HuH-7.5 (cell line): ENCODE results near the gene SORL1.
"Not testable (repeated sequence)": the region's sequence is repeated elsewhere in the genome, so short reads cannot be mapped to it uniquely, and the experiment has no call there.

Source experiments
- DNase-seq: peaks from one replicate; pipeline ENCODE4 v3.0.0; 2011; ENCODE audit warnings: low spot score

The SORL1 gene, protein sequence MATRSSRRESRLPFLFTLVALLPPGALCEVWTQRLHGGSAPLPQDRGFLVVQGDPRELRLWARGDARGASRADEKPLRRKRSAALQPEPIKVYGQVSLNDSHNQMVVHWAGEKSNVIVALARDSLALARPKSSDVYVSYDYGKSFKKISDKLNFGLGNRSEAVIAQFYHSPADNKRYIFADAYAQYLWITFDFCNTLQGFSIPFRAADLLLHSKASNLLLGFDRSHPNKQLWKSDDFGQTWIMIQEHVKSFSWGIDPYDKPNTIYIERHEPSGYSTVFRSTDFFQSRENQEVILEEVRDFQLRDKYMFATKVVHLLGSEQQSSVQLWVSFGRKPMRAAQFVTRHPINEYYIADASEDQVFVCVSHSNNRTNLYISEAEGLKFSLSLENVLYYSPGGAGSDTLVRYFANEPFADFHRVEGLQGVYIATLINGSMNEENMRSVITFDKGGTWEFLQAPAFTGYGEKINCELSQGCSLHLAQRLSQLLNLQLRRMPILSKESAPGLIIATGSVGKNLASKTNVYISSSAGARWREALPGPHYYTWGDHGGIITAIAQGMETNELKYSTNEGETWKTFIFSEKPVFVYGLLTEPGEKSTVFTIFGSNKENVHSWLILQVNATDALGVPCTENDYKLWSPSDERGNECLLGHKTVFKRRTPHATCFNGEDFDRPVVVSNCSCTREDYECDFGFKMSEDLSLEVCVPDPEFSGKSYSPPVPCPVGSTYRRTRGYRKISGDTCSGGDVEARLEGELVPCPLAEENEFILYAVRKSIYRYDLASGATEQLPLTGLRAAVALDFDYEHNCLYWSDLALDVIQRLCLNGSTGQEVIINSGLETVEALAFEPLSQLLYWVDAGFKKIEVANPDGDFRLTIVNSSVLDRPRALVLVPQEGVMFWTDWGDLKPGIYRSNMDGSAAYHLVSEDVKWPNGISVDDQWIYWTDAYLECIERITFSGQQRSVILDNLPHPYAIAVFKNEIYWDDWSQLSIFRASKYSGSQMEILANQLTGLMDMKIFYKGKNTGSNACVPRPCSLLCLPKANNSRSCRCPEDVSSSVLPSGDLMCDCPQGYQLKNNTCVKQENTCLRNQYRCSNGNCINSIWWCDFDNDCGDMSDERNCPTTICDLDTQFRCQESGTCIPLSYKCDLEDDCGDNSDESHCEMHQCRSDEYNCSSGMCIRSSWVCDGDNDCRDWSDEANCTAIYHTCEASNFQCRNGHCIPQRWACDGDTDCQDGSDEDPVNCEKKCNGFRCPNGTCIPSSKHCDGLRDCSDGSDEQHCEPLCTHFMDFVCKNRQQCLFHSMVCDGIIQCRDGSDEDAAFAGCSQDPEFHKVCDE (N-terminal part only)

DNA sequence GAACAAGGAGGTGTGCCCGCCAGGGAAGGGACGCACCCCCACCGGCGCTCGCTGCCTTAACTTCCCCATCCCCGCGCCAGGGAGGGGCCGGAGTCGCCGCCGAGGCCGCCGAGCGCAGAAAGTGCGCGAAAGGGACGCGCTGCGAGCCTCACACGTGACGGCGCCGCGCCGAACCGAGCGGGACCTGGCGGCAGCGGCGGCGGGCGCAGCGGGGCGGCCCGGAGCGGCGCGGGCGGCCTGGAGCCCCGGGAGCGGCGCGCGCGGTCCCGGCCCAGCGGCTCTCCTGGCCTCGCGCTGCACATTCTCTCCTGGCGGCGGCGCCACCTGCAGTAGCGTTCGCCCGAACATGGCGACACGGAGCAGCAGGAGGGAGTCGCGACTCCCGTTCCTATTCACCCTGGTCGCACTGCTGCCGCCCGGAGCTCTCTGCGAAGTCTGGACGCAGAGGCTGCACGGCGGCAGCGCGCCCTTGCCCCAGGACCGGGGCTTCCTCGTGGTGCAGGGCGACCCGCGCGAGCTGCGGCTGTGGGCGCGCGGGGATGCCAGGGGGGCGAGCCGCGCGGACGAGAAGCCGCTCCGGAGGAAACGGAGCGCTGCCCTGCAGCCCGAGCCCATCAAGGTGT is at the start of gene SORL1:
Gene SORL1 (plus strand): TSS at position 329 of the 623 bp plus-strand sequence. CDS start 18 bp downstream, at position 347.
- peak; percentile 50 for DNase-seq

DNA sequence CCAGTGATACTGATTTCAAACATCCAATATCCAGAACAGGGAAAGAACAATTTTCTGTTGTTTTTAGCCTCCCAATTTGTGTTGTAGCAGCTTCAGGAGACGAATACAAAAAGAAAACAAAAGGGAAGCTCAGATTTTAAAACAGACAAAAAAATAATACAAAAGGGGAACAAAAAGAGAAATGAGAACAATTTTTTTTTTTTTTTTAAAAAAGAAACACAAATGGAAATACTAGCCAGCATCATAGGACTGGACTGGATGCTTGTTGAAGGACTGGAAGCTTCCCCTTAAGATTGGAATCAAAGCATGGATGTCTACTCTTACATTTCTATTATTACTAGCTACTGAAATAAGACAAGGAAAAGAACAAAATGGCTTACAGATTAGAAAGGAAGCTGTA is 46.5 kb upstream of the SORL1 start:
- no peak for DNase-seq

DNA sequence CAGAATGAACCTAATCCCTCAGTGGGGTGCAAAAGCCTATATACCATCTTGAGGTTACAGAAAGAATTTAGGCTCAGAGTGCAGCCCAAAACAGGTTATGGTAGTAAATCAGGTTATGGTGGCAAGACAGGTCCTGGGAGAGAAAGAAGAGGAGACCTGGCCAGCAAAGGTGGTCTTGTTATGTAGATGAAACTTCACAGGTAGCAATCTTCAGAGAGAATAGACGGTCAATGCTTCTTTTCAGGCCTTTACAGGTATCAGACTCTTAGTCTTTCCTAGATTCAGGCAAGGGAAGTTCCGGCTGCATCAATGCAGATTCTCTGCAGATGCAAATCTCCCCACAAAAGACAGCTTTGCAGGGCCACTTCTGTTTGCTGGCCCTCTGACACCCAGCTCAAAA is 45.8 kb upstream of the SORL1 start:
- no peak for DNase-seq

DNA sequence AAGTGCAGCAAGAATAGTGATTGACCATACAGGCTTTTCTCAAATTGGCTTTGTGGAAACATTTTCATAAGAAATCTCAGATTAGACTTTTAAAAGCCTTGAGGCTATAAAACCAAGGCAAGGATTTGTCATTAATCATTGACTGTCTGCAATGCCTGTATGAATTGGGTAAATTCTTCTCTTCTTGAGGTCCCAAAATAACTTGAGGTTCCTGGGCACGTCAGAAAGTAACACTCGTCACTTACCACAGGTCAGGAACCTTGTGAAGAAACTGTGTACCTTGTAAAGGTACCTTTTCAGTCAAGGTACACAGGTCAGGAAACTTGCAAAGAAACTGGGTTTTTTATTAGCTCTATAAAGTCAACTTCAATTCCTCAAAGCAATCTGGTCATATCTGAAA is 43.3 kb upstream of the SORL1 start:
- no peak for DNase-seq

DNA sequence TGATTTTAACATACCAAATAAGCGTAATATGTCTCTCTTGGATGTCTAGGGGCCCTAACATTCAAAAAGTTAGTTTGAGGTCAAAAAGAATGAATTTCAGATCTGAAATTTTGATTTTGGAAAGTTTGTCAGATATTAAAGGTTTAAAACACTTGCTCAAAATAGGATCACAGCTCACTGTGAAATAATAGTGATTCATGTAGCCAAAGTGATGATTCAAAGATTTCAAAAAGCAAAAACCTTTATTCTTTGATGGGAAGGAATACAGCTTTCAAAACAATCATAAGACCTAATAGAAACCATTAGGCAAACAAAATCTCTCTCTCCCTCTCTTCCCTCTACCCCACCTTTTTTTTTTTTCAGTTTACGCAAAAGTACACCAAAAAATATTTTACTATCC is 42.1 kb upstream of the SORL1 start:
- not testable (repeated sequence) for DNase-seq

DNA sequence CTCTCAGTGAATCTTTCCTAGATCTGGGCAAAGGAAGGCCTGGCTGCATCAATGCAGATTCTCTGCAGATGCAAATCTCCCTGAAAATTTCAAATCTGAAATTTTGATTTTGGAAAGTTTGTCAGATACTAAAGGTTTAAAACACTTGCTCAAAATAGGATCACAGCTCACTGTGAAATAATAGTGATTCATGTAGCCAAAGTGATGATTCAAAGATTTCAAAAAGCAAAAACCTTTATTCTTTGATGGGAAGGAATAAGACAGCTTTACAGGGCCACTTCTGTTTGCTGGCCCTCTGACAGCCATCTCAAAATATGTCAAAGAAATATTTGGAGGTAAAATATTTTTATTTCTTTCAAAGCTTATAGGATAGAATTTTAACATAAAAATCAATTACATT is 40.8 kb upstream of the SORL1 start:
- DNase-seq = not testable (repeated sequence)

DNA sequence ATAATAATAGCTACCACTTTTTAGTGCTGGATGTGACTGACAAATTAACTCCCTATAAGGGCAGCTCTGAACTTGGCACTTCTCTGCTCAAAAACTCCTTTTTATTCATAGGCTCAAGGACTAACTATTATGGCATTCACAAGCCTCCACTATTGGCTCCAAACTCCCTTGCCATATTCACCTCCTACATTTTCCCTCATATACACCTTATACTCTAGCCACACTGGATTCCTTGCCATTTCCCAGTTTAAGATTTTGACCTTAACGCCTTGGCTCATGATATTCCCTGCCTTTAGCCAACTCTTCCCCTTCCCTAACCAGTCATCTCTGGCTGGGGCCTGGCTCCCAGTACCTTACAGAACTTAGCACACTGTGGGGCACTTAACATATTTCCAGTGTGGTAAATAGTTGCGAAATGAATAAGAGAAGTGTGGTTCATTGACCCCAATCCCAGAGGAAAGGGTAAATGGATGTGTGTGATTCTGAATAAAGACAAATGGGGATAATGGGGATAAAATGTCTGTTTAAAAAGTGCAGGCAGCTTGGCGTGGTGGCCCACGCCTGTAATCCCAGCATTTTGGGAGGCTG is 40.0 kb upstream of the SORL1 start:
- no peak for DNase-seq

DNA sequence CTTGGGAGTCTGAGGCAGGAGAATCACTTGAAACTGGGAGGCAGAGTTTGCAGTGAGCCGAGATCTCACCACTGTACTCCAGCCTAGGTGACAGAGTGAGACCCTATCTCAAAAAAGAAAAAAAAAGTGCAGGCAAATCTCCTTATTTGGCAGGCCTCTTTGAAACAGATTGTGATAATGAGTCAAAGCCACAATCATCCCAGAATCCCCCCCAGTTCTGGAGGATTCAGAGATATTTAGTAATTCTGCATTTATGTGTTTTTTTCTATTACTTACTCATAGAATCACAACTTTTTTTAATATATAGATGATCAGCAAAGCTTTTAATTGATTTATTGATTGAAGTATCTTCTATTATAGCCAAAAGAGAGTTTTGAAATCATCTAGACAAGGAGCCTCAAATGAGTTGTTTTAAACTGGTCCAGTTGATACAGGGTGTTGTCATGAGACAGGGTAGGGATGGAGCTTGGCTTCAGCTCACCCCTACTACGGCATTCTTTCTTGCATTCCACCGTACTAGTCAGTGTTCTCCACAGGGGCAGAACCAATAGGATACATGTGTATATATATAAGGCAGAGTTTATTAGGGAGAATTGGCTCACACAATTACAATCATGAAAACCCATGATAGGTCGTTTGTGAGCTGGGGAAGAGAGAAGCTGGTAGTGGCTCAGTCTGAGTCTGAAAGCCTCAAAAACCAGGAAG is 39.3 kb upstream of the SORL1 start:
- DNase-seq = no peak

DNA sequence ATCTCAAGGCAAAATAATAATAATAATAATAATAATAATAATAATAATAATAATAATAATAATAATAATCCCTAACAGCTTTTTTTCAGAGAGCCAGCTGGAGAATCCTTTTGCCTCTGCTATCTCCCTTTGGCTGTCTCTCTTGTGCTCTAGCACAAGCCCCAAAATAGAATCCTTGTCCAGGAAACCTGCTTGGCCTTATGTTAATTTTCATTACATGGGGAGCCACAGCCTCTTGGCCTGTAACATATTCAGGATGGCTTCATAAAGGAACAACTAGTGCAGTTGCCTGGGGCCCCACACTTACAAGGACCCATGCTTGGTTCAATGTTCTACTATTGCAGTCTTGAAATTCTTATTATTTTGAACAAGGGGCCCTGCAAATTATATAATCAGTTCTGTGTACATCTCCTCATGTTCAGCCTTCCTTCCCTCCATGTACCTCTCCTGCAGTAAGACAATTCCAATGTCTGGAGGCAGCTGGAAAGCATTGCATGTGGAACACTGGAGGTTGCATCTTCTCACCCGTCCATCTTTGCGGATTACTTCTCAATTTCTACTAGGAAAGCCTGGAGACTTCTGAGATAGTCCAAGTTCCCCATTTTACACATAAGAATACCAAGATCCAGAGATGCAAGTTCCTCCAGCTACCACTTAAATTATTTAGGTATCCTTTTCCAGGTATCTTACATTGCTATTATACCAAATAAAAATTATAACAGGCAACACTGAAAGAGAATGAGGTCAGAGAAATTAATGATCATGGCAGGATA is 37.8 kb upstream of the SORL1 start:
- DNase-seq = no peak

DNA sequence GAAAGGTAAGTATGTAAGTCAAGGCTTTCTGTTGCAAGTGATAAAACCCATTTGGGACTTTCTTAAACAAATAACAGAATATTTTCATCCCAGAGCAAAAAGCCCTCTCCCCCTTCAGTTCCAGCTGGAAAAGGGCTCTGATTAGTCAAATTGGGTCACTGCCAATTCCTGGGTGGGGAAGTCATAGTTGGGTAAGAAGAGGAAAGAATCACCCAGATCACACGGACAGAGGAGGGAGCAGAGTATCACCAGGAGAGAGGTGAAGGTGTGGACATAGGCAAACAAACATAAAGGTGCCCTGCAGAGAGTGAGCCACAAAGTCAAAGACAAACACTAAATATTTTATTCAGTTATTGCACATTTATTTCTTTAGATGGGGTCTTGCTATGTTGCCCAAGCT is 36.3 kb upstream of the SORL1 start:
- no peak for DNase-seq

DNA sequence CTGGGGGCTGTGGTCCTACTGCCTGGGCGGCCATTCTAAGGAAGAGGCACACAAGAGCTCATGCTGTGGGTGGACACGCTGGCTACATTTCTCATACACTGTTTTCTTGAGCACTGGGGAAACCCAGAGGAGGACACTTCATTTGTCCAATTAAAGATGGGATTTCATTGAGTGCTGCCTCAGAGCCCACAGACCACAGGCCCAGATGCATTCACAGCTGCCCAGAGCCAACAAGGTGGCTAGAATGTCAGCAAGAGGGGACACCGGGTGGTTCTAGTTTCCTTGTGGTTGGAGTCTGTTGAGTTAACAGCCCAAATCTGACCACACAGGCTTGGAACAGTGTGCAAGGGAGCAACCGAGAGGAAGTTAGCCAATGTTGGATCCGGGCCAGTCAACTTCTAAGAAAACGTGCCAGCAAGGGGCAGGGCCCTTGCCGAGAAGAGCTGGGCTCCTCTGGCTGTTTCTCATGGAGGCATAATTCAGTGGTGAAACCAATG is 35.0 kb upstream of the SORL1 start:
- no peak for DNase-seq

DNA sequence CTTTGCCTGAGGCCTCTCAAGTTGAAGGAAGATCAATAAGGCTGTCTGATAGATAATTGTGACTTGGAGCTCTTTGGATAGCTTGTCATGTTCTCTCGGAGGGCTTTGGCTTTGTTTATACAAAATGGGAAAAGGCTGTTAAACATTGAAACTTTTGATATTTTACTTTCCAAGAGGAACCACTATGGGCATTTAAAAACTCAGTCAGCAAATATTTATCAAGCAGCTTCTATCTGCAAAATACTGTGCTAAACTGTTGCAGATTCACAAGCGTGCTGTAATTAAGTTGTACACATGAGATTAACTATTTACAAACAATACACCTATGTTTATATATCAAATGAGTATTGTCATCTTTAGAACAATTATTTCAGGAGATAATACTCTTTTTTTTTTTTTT is 34.5 kb upstream of the SORL1 start:
- no peak for DNase-seq

DNA sequence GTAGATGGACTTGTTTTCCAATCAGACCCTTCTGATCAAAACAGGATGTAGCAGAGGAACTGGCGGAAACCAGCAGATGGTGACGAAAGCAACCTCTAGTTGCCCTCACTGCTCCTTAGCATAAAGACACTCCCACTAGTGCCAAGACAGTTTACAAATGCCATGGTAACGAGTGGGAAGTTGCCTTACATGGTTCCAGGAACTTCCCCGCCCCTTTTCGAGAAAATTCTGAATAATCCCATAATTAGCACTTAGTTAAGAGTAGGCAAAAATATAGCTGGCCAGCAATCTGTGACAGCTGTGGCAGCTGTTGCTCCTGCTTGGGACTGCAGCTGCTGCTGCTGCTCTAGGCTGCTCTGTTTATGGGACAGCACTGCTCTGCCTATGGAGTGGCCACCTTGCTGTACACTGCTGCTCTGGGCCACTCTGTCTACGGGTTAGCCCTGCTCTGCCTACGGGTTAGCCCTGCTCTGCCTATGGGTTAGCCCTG is 33.4 kb upstream of the SORL1 start:
- DNase-seq = no peak

DNA sequence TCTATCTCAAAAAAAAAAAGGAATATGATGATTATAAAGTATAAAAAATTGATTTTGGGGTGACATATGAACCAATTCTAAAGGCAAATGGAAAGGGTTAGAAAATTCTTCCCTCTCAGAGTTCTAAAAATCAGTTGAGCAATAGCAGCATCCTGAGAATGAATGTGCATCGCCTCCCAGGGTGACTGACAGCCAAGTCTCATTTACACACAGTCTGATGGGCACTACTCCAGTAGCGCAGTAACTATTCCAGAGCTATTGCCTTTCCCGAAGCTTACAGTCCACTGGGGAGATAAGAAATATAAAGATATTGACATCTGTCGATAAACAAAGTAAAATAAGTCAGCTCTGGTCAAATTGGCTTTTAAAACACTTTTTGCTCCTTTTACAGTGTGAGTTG is 32.3 kb upstream of the SORL1 start:
- no peak for DNase-seq

DNA sequence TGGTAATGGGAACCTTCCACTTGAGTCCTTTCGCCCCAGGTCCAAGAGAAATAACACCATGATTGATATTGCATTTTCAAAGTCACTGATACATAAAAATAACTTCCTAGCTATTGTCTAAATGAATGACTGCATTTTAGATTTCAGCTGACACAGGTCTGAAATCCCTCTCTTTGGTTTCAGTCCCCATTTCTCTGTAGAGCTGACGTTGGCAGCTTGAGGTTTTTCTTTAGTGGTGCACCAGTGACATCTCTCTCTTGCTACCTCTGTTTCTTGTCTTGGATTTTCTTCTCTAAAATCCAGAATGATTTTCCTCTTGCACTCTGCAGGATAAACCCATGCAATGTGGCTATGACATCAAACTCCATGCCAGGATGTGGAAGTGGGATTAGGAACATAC is 31.7 kb upstream of the SORL1 start:
- DNase-seq = no peak

DNA sequence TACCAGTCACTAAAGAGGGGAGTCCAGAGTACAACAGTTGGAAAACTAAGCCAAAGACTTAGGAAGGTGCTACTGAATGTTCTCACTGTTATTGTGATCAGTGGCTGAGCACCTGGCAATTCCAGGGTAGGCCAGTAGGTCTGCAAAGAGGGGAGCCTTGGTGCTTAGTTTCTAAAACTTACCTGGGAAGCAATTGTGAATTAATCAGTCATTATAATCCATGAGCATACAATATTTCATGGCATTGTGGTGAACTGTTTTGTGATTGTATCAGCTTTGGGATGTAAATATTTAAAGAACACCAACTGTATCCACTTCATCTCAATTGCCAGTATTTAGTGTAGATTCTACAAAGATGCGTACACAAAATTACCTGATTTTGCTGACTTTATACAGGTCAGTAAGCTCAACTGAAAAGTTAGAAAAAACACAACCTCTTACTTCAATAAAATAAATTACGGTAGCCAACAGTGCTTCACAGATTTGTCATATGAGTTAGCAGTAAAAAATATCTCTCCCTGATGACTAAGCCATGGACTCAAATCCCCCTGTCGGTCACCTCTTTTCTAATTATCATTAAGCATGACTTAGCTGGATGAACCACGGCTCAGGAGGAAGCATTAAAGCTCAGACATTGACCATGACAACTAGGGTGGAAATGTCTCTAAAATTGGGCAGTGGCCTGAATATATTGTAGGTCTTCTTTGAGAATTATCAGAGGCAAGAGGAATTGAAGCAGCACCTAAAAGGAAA is 30.8 kb upstream of the SORL1 start:
- DNase-seq = no peak

DNA sequence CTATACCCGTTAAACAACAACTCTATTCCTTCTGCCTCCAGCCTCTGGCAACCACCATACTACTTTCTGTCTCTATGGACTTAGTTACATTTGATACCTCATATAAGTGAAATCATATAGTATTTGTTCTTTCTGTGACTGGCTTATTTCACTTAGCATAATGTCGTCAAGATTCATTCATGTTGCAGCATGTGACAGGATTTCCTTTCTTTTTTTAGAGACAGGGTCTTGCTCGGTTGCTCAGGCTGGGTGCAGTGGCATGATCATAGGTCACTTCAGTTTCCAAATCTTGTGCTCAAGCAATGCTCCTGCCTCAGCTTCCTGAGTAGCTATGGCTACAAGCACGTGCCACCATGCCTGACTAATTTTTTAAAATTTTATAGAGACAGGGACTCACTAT is 29.4 kb upstream of the SORL1 start:
- no peak for DNase-seq

DNA sequence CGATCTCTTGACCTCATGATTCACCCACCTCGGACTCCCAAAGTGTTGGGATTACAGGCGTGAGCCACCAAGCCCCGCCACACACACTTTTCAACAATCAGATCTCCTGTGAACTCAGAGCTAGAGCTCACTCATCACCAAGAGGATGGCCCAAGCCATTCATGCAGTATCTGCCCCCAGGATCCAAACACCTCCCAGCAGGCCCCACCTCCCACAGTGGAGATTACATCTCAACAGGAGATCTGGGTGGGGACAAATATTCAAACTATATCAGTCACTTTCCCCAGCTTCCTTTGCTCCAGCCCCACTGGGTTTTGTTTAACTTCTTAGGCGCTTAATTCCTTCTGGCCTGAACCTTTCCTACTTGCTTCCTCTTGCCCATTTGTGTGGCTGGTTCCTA is 26.3 kb upstream of the SORL1 start:
- no peak for DNase-seq
